Hepatocyte (in vitro differentiated cells): ENCODE data around the gene PRRT1B. TPM values are rescaled to one million over a fixed set of nuclear protein-coding genes. Genes with fewer than 3 reads are reported as not detected.

Experiments used
- DNase-seq: peaks from one replicate; pipeline ENCODE4 v3.0.0-alpha.2; 2016; ENCODE audit warnings: low spot score
- H2AFZ ChIP-seq: fragments of 200-600 bp; sonication (generic); 2 replicates; pipeline ENCODE4 v1.6.0; 2016; ENCODE audit warnings: antibody characterized with exemption, mild to moderate bottlenecking
- H3K27ac ChIP-seq: fragments of 200-600 bp; sonication (generic); 2 replicates; pipeline ENCODE4 v1.5.1; 2016; ENCODE audit warnings: mild to moderate bottlenecking
- H3K27me3 ChIP-seq: fragments of 200-600 bp; sonication (generic); 2 replicates; pipeline ENCODE4 v1.6.1; 2016
- H3K36me3 ChIP-seq: fragments of 200-600 bp; sonication (generic); replicated peaks from 2 replicates; pipeline ENCODE4 v1.5.1; 2016; ENCODE audit warnings: low read depth; ENCODE audit not compliant: insufficient read depth
- H3K4me1 ChIP-seq: fragments of 200-600 bp; sonication (generic); 2 replicates; pipeline ENCODE4 v1.5.1; 2016; ENCODE audit warnings: mild to moderate bottlenecking, moderate library complexity; ENCODE audit not compliant: insufficient read depth
- H3K4me2 ChIP-seq: fragments of 200-600 bp; sonication (generic); 2 replicates; pipeline ENCODE4 v1.6.0; 2016
- H3K4me3 ChIP-seq: fragments of 200-600 bp; sonication (generic); 2 replicates; pipeline ENCODE4 v1.5.1; 2016; ENCODE audit warnings: mild to moderate bottlenecking
- H3K79me2 ChIP-seq: fragments of 200-600 bp; sonication (generic); 2 replicates; pipeline ENCODE4 v1.6.0; 2017; ENCODE audit warnings: mild to moderate bottlenecking
- H3K9me2 ChIP-seq: fragments of 200-600 bp; sonication (generic); replicated peaks from 2 replicates; pipeline ENCODE4 v1.6.0; 2017; ENCODE audit warnings: mild to moderate bottlenecking; ENCODE audit not compliant: insufficient read depth
- H3K9me3 ChIP-seq: fragments of 200-600 bp; sonication (generic); 2 replicates; pipeline ENCODE4 v1.5.1; 2016; ENCODE audit warnings: low read depth, mild to moderate bottlenecking
- H4K20me1 ChIP-seq: fragments of 200-600 bp; sonication (generic); 2 replicates; pipeline ENCODE4 v1.6.0; 2016; ENCODE audit warnings: mild to moderate bottlenecking; ENCODE audit not compliant: insufficient read depth, poor library complexity, severe bottlenecking
- CTCF ChIP-seq: fragments of 200-600 bp; sonication (generic); IDR thresholded peaks from 2 replicates; pipeline ENCODE4 v1.5.1; 2016; ENCODE audit warnings: antibody characterized with exemption, mild to moderate bottlenecking; ENCODE audit not compliant: poor library complexity
- EZH2 ChIP-seq: fragments of 200-600 bp; sonication (generic); IDR thresholded peaks from 2 replicates; pipeline ENCODE4 v1.6.1; 2016; ENCODE audit warnings: antibody characterized with exemption, mild to moderate bottlenecking, borderline replicate concordance
- EZH2phosphoT487 ChIP-seq: fragments of 200-600 bp; sonication (generic); IDR thresholded peaks from one replicate; pipeline ENCODE4 v1.6.1; 2018; ENCODE audit warnings: antibody characterized with exemption, mild to moderate bottlenecking, low read depth, moderate library complexity; ENCODE audit not compliant: unreplicated experiment, severe bottlenecking
- WGBS: methylation state at CpG from one replicate; pipeline ENCODE4 v1.1.6; 2016; ENCODE audit warnings: low lambda C conversion rate; ENCODE audit errors: missing lambda C conversion rate; 5-methylcytosine and 5-hydroxymethylcytosine counted together
- polyA plus RNA-seq: library from polyadenylated mRNA; unstranded; fragments of >200 nt; fragmentation: Nextera tagmentation; extraction: Ambion mirVana; gene quantifications from 2 replicates; pipeline ENCODE4 v1.2.1, GENCODE V29; 2016
- total RNA-seq: library from RNA; depleted of rRNA; stranded (reverse); fragments of >200 nt; gene quantifications from 2 replicates; pipeline ENCODE4 v1.2.3, GENCODE V29; 2014

Gene PRRT1B
- total and polyA plus RNA-seq, 2 experiments from 2014 or later, result 0.17 to 1.4 TPM

- Histone ChIP-seq H3K27me3 (no peaks in the 10 kb centered on the region), H3K27ac (no peak overlapping the region), H2AFZ (no peak overlapping the region), H3K9me2 (no peaks in the 10 kb centered on the region), H3K4me3 (no peak overlapping the region), H3K36me3 (no peaks in the 10 kb centered on the region), H3K4me1 (peaks cover 9% of the 10 kb centered on the region), H3K79me2 (peaks cover 17% of the 10 kb centered on the region), H3K4me2 (no peak overlapping the region), H3K9me3 (no peaks in the 10 kb centered on the region), H4K20me1 (no peaks in the 10 kb centered on the region)
- 94% methylated on average over 19 of the region's 19 CpGs for WGBS
- no peak for DNase-seq
- no peak for TF ChIP-seq EZH2
Observed at GRCh38 chr9:131525643-131526565, 19.4 kb upstream of the PRRT1B start.

GRCh38 chr9:131528186-131528585 lies 17.1 kb upstream of the PRRT1B start:
- H3K36me3 ChIP-seq, result no peaks in the 10 kb centered on the region
- WGBS, result 98% methylated on average over 7 of the region's 7 CpGs

GRCh38 chr9:131528886-131529505 lies 16.3 kb upstream of the PRRT1B start:
- Histone ChIP-seq H2AFZ (no peak overlapping the region), H3K4me1 (peaks cover 13% of the 10 kb centered on the region), H3K9me2 (no peaks in the 10 kb centered on the region), H3K9me3 (no peaks in the 10 kb centered on the region), H3K79me2 (peaks cover 17% of the 10 kb centered on the region), H3K36me3 (no peaks in the 10 kb centered on the region), H3K27me3 (no peaks in the 10 kb centered on the region), H4K20me1 (no peaks in the 10 kb centered on the region), H3K4me3 (no peak overlapping the region), H3K27ac (no peak overlapping the region), H3K4me2 (peak overlapping the region; percentile 97)
- TF ChIP-seq EZH2 (no peak), CTCF (no peak), EZH2phosphoT487 (no peak)
- DNase-seq, result no peak
- 97% methylated on average over 35 of the region's 35 CpGs for WGBS

More at GRCh38 chr9:131528186-131528585, 17.1 kb upstream of the PRRT1B start:
- H3K4me2 ChIP-seq, result no peak overlapping the region
- DNase-seq, result no peak
- H3K9me3 ChIP-seq, result no peaks in the 10 kb centered on the region
- TF ChIP-seq CTCF (no peak), EZH2 (no peak), EZH2phosphoT487 (no peak)
- H3K9me2 ChIP-seq, result no peaks in the 10 kb centered on the region
- H3K4me3 ChIP-seq, result no peak overlapping the region
- H2AFZ ChIP-seq, result no peak overlapping the region
- no peaks in the 10 kb centered on the region for H4K20me1 ChIP-seq
- no peak overlapping the region for H3K27ac ChIP-seq
- peaks cover 17% of the 10 kb centered on the region for H3K79me2 ChIP-seq
- no peaks in the 10 kb centered on the region for H3K27me3 ChIP-seq
- H3K4me1 ChIP-seq, result peaks cover 13% of the 10 kb centered on the region
